Astrocyte (in vitro differentiated cells and primary cell): ENCODE data around the gene ATP6V0B. TPM values are rescaled to one million over a fixed set of nuclear protein-coding genes. Genes with fewer than 3 reads are reported as not detected.

Experiments
- DNase-seq: peaks from one replicate; pipeline ENCODE4 v3.0.0-alpha.2; 2010; ENCODE audit warnings: low read depth
- FAIRE-seq: peaks from 2 replicates; lab custom pipeline; 2011; peaks lifted over from hg19 to GRCh38; lab: Jason Lieb, UNC
- H2AFZ ChIP-seq: 2 replicates; pipeline ENCODE4 v1.6.0; 2012; ENCODE audit warnings: low read depth, low read length, inconsistent platforms
- H3K27ac ChIP-seq: 2 replicates; pipeline ENCODE4 v1.5.1; 2011; ENCODE audit warnings: low read depth, low read length, inconsistent platforms
- H3K27me3 ChIP-seq: 2 replicates; pipeline ENCODE4 v1.6.0; 2011; ENCODE audit warnings: low read length, inconsistent platforms; ENCODE audit not compliant: insufficient read depth
- H3K36me3 ChIP-seq: 2 replicates; pipeline ENCODE4 v1.5.1; 2011; ENCODE audit warnings: low read length, inconsistent platforms; ENCODE audit not compliant: insufficient read depth
- H3K4me1 ChIP-seq: 2 replicates; pipeline ENCODE4 v1.5.1; 2011; ENCODE audit warnings: low read length, inconsistent platforms; ENCODE audit not compliant: insufficient read depth
- H3K4me2 ChIP-seq: 2 replicates; pipeline ENCODE4 v1.6.0; 2012; ENCODE audit warnings: low read length, inconsistent platforms
- H3K4me3 ChIP-seq: 2 replicates; pipeline ENCODE4 v1.5.1; 2011; ENCODE audit warnings: low read depth, mild to moderate bottlenecking, low read length, inconsistent platforms; ENCODE audit not compliant: insufficient read depth
- H3K79me2 ChIP-seq: 2 replicates; pipeline ENCODE4 v1.6.0; 2012; ENCODE audit warnings: mild to moderate bottlenecking, low read length, inconsistent platforms; ENCODE audit not compliant: insufficient read depth
- H3K9ac ChIP-seq: 2 replicates; pipeline ENCODE4 v1.6.0; 2012; ENCODE audit warnings: mild to moderate bottlenecking, low read length, inconsistent platforms
- H3K9me3 ChIP-seq: 2 replicates; pipeline ENCODE4 v1.5.1; 2012; ENCODE audit warnings: low read depth, mild to moderate bottlenecking, low read length, inconsistent platforms; ENCODE audit not compliant: insufficient read depth
- H4K20me1 ChIP-seq: 2 replicates; pipeline ENCODE4 v1.6.0; 2012; ENCODE audit warnings: low read length, inconsistent platforms; ENCODE audit not compliant: insufficient read depth
- H3K27ac Mint-ChIP-seq: one replicate; pipeline ENCODE4 v1.8.0; 2021; ENCODE audit warnings: mild to moderate bottlenecking, mixed read lengths; ENCODE audit not compliant: unreplicated experiment
- H3K27me3 Mint-ChIP-seq: one replicate; pipeline ENCODE4 v1.8.0; 2021; ENCODE audit warnings: low read depth, mixed read lengths; ENCODE audit not compliant: unreplicated experiment
- H3K36me3 Mint-ChIP-seq: one replicate; pipeline ENCODE4 v1.8.0; 2021; ENCODE audit warnings: low read depth, mixed read lengths; ENCODE audit not compliant: unreplicated experiment
- H3K4me1 Mint-ChIP-seq: one replicate; pipeline ENCODE4 v1.8.0; 2021; ENCODE audit warnings: low read depth, mixed read lengths; ENCODE audit not compliant: unreplicated experiment
- H3K4me3 Mint-ChIP-seq: one replicate; pipeline ENCODE4 v1.8.0; 2021; ENCODE audit warnings: mild to moderate bottlenecking, moderate library complexity, mixed read lengths; ENCODE audit not compliant: unreplicated experiment
- H3K9me3 Mint-ChIP-seq: one replicate; pipeline ENCODE4 v1.8.0; 2021; ENCODE audit warnings: mild to moderate bottlenecking, mixed read lengths; ENCODE audit not compliant: unreplicated experiment
- CTCF ChIP-seq: IDR thresholded peaks from 2 replicates; pipeline ENCODE4 v1.5.1; 2011; ENCODE audit warnings: low read depth, mild to moderate bottlenecking, inconsistent platforms, low read length, moderate library complexity; ENCODE audit not compliant: insufficient read depth
- EZH2 ChIP-seq: IDR thresholded peaks from 2 replicates; pipeline ENCODE4 v1.6.1; 2012; ENCODE audit warnings: mild to moderate bottlenecking, low read length, inconsistent platforms; ENCODE audit not compliant: insufficient read depth
- total RNA-seq: library from RNA; stranded (reverse); gene quantifications from 2 replicates; pipeline ENCODE4 v1.2.1, GENCODE V29; 2021

ATP6V0B gene
- total RNA-seq, 1 donor from 2014 or later, result 175 TPM

DNA sequence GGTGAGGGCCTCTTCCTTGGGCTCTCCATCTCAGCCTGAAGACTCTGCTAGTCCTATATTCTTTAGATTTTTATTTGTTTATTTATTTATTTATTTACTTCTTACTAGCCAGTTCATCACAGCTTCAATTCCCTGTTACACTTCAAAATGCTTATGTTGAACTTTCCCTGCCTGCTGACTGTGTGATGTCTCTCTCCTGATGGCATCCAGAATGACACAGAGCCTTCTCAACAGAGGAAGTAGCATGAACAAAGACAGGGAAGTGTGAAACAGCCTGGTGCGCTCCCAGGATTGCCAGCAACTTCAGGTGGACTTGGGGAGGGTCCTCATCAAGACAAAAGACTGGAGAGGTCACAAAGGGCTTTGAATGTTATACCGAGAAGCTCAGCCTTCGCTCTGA, 32.3 kb upstream of the ATP6V0B start:
- no peaks in the 10 kb centered on the region for H3K36me3 ChIP-seq
- FAIRE-seq, result no peak
- H3K9ac ChIP-seq, result no peak overlapping the region
- H3K9me3 Mint-ChIP-seq, result no peaks in the 10 kb centered on the region
- no peaks in the 10 kb centered on the region for H3K4me1 Mint-ChIP-seq
- H3K27ac Mint-ChIP-seq, result no peak overlapping the region
- H3K9me3 ChIP-seq, result no peaks in the 10 kb centered on the region
- H3K36me3 Mint-ChIP-seq, result peaks cover 9% of the 10 kb centered on the region
- H3K79me2 ChIP-seq, result peaks cover 6% of the 10 kb centered on the region
- peaks cover under 1% of the 10 kb centered on the region for H3K4me1 ChIP-seq
- no peak overlapping the region for H3K4me3 ChIP-seq
- no peak overlapping the region for H3K4me3 Mint-ChIP-seq
- no peak overlapping the region for H3K4me2 ChIP-seq
- H3K27me3 ChIP-seq, result peaks cover 2% of the 10 kb centered on the region
- no peak overlapping the region for H3K27ac ChIP-seq
- DNase-seq, result no peak
- no peak overlapping the region for H2AFZ ChIP-seq
- TF ChIP-seq EZH2 (no peak), CTCF (no peak)
- H3K27me3 Mint-ChIP-seq, result peaks cover 16% of the 10 kb centered on the region
- H4K20me1 ChIP-seq, result peaks cover 6% of the 10 kb centered on the region

DNA sequence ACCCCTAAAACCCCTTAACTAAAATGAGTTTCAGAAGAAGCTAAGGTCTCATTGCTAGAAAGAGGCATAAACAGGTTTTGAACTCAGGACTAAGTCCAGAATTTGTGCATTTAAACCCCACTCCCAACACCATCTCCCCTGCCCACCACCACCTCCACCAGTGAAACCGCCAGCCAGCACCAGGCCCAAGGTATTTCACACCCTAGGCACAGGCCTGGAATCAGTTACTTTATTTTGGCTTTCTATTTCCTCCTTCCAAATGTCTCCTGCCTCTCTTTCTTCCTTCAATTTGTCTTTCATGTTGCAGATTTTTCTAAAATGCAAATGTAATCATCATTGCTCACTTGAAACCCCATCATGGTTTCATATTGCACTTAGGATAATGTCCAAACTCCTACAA, 29.9 kb upstream of the ATP6V0B start:
- H3K36me3 ChIP-seq, result no peaks in the 10 kb centered on the region
- Mint-ChIP-seq H3K4me3 (peak overlapping the region; percentile 6), H3K4me1 (peaks cover 7% of the 10 kb centered on the region), H3K9me3 (no peaks in the 10 kb centered on the region), H3K27me3 (peaks cover 2% of the 10 kb centered on the region), H3K27ac (no peak overlapping the region), H3K36me3 (peaks cover 3% of the 10 kb centered on the region)
- peaks cover 10% of the 10 kb centered on the region for H3K4me1 ChIP-seq
- no peak for FAIRE-seq
- peaks cover 1% of the 10 kb centered on the region for H3K27me3 ChIP-seq
- H3K79me2 ChIP-seq, result peaks cover 28% of the 10 kb centered on the region
- TF ChIP-seq EZH2 (no peak), CTCF (no peak)
- H3K4me2 ChIP-seq, result no peak overlapping the region
- no peaks in the 10 kb centered on the region for H3K9me3 ChIP-seq
- H3K9ac ChIP-seq, result no peak overlapping the region
- no peak for DNase-seq
- H4K20me1 ChIP-seq, result peaks cover 24% of the 10 kb centered on the region
- H3K27ac ChIP-seq, result no peak overlapping the region
- H2AFZ ChIP-seq, result no peak overlapping the region
- H3K4me3 ChIP-seq, result no peak overlapping the region

DNA sequence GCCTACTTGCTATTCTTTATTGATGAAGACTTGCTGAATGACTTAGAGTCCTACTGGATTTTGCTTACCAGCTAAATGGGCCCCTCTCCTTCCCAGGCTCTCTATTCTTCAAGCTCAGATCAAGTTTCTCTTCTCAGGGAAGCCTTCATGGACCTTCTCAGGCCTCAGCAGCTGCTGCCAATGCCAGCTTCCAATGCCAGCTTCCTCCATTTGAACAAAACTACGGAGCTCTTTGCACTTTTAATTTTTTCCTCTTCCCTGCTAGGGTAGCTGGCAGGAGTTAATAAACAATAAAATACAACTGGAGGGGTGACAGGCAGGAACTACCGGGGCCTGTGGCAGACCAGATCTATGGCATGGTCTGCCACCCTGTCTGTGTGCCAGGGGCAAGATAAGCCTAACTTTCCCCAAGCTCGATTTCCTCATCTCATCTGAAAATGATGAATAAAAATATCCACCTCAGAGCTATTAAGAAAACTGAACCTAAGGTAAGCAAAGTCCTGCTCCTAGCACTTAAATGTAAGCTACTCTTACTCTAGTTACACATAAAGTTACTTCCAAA, 29.0 kb upstream of the ATP6V0B start:
- peaks cover 30% of the 10 kb centered on the region for H4K20me1 ChIP-seq
- H3K36me3 ChIP-seq, result no peaks in the 10 kb centered on the region
- peak overlapping the region; percentile 96 for H3K9ac ChIP-seq
- H3K4me2 ChIP-seq, result peak overlapping the region; percentile 87
- Mint-ChIP-seq H3K27me3 (no peaks in the 10 kb centered on the region), H3K4me3 (peak overlapping the region; percentile 91), H3K9me3 (no peaks in the 10 kb centered on the region), H3K36me3 (peaks cover 8% of the 10 kb centered on the region), H3K27ac (peak overlapping the region; percentile 77), H3K4me1 (peaks cover 7% of the 10 kb centered on the region)
- H3K9me3 ChIP-seq, result no peaks in the 10 kb centered on the region
- DNase-seq (no peak), FAIRE-seq (no peak)
- peak overlapping the region; percentile 95 for H2AFZ ChIP-seq
- no peaks in the 10 kb centered on the region for H3K27me3 ChIP-seq
- no peak overlapping the region for H3K27ac ChIP-seq
- peaks cover 10% of the 10 kb centered on the region for H3K4me1 ChIP-seq
- TF ChIP-seq CTCF (no peak), EZH2 (no peak)
- peaks cover 30% of the 10 kb centered on the region for H3K79me2 ChIP-seq
- peak overlapping the region; percentile 63 for H3K4me3 ChIP-seq
